A549 (cell line): Measurements from ENCODE around the gene KCNJ10. TPM values are rescaled to one million over a fixed set of nuclear protein-coding genes. Genes with fewer than 3 reads are reported as not detected.

Source experiments
- ATAC-seq, 2 experiments: fragments of 200-7000 bp in 1 of 2; fragments of >200 bp in 1 of 2; cut with Nextera tagmentation in 1 of 2; cut with Tn5 transposase in 1 of 2; 3 replicates each; pipeline versions ENCODE4 v1.8.0 to v1.9.1; 2018 to 2020; ENCODE audit warnings: mild to moderate bottlenecking in 1 of 2, moderate library complexity in 1 of 2
- CTCF ChIA-PET: fragments of 300-600 bp; sonication (Branson Sonifier 250); formaldehyde crosslinking; extraction: SDS; loops from one replicate; lab custom pipeline; 2021; ENCODE audit warnings: antibody characterized with exemption, inconsistent platforms; lab: Yijun Ruan, JAX
- POLR2A ChIA-PET: fragments of 350-600 bp; formaldehyde crosslinking; extraction: SDS; loops from one replicate; lab custom pipeline; 2021; ENCODE audit warnings: antibody characterized with exemption, inconsistent platforms; lab: Yijun Ruan, JAX
- DNase-seq, 2 experiments: peaks; one replicate each; pipeline versions ENCODE4 v3.0.0 to v3.0.0-alpha.2; 2011 to 2016; ENCODE audit warnings: low read depth in 1 of 2, low spot score in 1 of 2
- FAIRE-seq: peaks from 2 replicates; lab custom pipeline; 2011; peaks lifted over from hg19 to GRCh38; lab: Jason Lieb, UNC
- H3K27ac ChIP-seq, 2 experiments: fragments of >200 bp; sonication (Bioruptor Twin); formaldehyde crosslinking; 3 replicates each; pipeline ENCODE4 v1.5.1; 2016 to 2017
- H3K4me1 ChIP-seq: fragments of >200 bp; sonication (Bioruptor Twin); formaldehyde crosslinking; 3 replicates; pipeline ENCODE4 v1.6.1; 2016
- H3K4me2 ChIP-seq: fragments of >200 bp; sonication (Bioruptor Twin); formaldehyde crosslinking; 3 replicates; pipeline ENCODE4 v1.6.1; 2016
- H3K4me3 ChIP-seq: fragments of >200 bp; sonication (Bioruptor Twin); formaldehyde crosslinking; 3 replicates; pipeline ENCODE4 v1.5.1; 2016
- H3K9me3 ChIP-seq: fragments of >200 bp; sonication (Bioruptor Twin); formaldehyde crosslinking; 3 replicates; pipeline ENCODE4 v1.6.1; 2016
- BHLHE40 ChIP-seq: IDR thresholded peaks from 2 replicates; pipeline ENCODE4 v1.6.1; 2012; ENCODE audit warnings: low read depth, low read length, inconsistent platforms
- CHD2 ChIP-seq: fragments of 150-350 bp; IDR thresholded peaks from 2 replicates; pipeline ENCODE4 v1.6.1; 2014; ENCODE audit warnings: low read length; ENCODE audit not compliant: partially characterized antibody
- CHD4 ChIP-seq: fragments of 200-600 bp; sonication (generic); IDR thresholded peaks from 2 replicates; pipeline ENCODE4 v1.6.1; 2016; ENCODE audit warnings: antibody characterized with exemption, mild to moderate bottlenecking, borderline replicate concordance
- EHMT2 ChIP-seq: fragments of 200-600 bp; sonication (generic); IDR thresholded peaks from 2 replicates; pipeline ENCODE4 v1.6.1; 2016; ENCODE audit warnings: antibody characterized with exemption, low read depth, mild to moderate bottlenecking, moderate library complexity
- ELK1 ChIP-seq: fragments of 150-350 bp; IDR thresholded peaks from 2 replicates; pipeline ENCODE4 v1.6.1; 2014; ENCODE audit warnings: low read depth, mild to moderate bottlenecking, low read length
- EP300 ChIP-seq, 2 experiments: fragments of >200 bp; sonication (Bioruptor Twin); formaldehyde crosslinking; IDR thresholded peaks; 2 replicates in 1 of 2; 3 replicates in 1 of 2; pipeline ENCODE4 v1.6.1; 2016 to 2017
- FOSB ChIP-seq: fragments of 250-450 bp; sonication (Bioruptor Pico); IDR thresholded peaks from 2 replicates; pipeline ENCODE4 v1.5.0; 2020; ENCODE audit warnings: mild to moderate bottlenecking, moderate library complexity
- HDAC2 ChIP-seq: fragments of 200-600 bp; sonication (generic); IDR thresholded peaks from 2 replicates; pipeline ENCODE4 v1.6.1; 2016
- HMGXB4 ChIP-seq: fragments of 250-450 bp; sonication (Bioruptor Pico); IDR thresholded peaks from 2 replicates; pipeline ENCODE4 v1.5.0; 2021; ENCODE audit warnings: mild to moderate bottlenecking, moderate library complexity, borderline replicate concordance
- MAFK ChIP-seq: fragments of 450-650 bp; IDR thresholded peaks from 2 replicates; pipeline ENCODE4 v1.6.1; 2014; ENCODE audit not compliant: partially characterized antibody
- NFE2L2 ChIP-seq: fragments of 150-350 bp; conservative IDR thresholded peaks from 2 replicates; pipeline ENCODE4 v1.6.1; 2014; ENCODE audit warnings: low read length
- NPAS2 ChIP-seq: fragments of 250-450 bp; sonication (Bioruptor Pico); IDR thresholded peaks from 2 replicates; pipeline ENCODE4 v1.8.0; 2022; ENCODE audit warnings: mild to moderate bottlenecking, moderate library complexity, borderline replicate concordance
- NR3C1 ChIP-seq: fragments of >200 bp; sonication (Bioruptor Twin); formaldehyde crosslinking; IDR thresholded peaks from 3 replicates; pipeline ENCODE4 v1.6.1; 2017
- POLR2A ChIP-seq: IDR thresholded peaks from 2 replicates; pipeline ENCODE4 v1.6.1; 2012; ENCODE audit warnings: mild to moderate bottlenecking, low read length
- POLR2AphosphoS2 ChIP-seq: conservative IDR thresholded peaks from 2 replicates; pipeline ENCODE4 v1.6.1; 2012; ENCODE audit warnings: low read length, improper control_type of control experiment, inconsistent platforms
- RARB ChIP-seq: fragments of 250-450 bp; sonication (Bioruptor Pico); IDR thresholded peaks from 2 replicates; pipeline ENCODE4 v1.8.0; 2021; ENCODE audit warnings: mild to moderate bottlenecking, moderate library complexity
- SREBF2 ChIP-seq: fragments of 450-650 bp; IDR thresholded peaks from 2 replicates; pipeline ENCODE4 v1.6.1; 2014; ENCODE audit warnings: mild to moderate bottlenecking, moderate library complexity
- USF2 ChIP-seq: fragments of 450-650 bp; IDR thresholded peaks from 2 replicates; pipeline ENCODE4 v1.6.1; 2014; ENCODE audit warnings: antibody characterized with exemption
- ZSCAN20 ChIP-seq: fragments of 250-450 bp; sonication (Bioruptor Pico); IDR thresholded peaks from 2 replicates; pipeline ENCODE4 v1.8.0; 2022; ENCODE audit warnings: mild to moderate bottlenecking, moderate library complexity
- WGBS: methylation state at CpG from one replicate; pipeline ENCODE4 v1.1.6; 2017; ENCODE audit errors: missing lambda C conversion rate; 5-methylcytosine and 5-hydroxymethylcytosine counted together
- polyA plus RNA-seq, 4 experiments: library from polyadenylated mRNA; depleted of rRNA in 3 of 4; stranded (reverse); fragments of >200 nt; fragmentation: RNase III in 1 of 4; extraction: RNeasy Plus Mini Kit Qiagen cat#74134 plus additional on column Dnase treatment in 1 of 4; gene quantifications; 2 replicates in 3 of 4; 3 replicates in 1 of 4; pipeline ENCODE4 v1.2.3, GENCODE V29; 2011 to 2017

KCNJ10 gene
- polyA plus RNA-seq, 2 of the 4 experiments (the other 2 are of a cell fraction) = 0.05 TPM; not detected in 1

DNA sequence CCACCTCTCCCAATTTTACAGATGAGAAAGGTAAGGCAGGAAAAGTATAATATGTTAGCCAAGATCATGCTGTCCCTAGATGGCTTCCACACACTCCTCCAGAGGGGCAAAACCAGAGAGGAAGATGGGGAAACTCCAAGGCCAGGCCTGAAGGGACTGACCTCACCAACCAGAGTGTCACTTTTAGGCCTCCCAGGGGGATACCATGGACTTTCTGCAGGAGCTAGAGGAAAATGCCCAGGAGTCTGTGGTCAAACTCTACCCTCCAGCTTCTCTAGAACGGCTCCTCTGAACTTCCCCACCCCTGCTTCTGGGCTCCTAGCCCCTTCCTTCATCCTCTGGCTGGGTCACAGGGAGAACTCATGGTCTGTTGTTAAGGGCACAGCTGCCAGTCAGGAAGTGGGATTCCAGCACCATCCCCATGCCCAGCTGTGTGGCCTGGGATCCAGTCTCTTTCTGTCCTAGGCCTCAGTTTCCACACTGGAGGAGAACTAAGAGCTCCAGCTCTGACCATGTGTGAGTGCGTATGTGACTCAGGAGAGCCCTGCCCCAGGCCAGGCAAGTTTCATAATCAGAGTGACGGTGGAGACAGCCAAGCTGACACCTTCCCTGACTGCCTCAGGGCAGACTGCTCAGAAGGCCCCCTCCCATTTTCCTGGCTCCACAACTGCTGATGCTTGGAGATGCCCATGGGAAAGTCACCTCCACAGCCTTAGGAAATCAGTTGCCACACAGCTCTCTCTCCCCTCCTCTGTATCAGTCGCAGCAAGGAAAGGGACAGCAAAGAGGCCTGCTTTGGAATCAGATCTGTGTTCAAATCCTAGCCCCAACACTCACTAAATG lies 26.5 kb upstream of the KCNJ10 start:
- ChIA-PET POLR2A (no interaction called here), CTCF (interaction anchor here (0.5 to 6.0 kb wide), 12 partner anchors 9 to 196 kb away, joined by 3 to 80 read pairs (median 5); partner anchors contain the start of gene KCNJ9)
- Histone ChIP-seq H3K9me3 (no peaks in the 10 kb centered on the region), H3K4me3 (no peak overlapping the region), H3K4me2 (no peak overlapping the region), H3K27ac (no peak overlapping the region), H3K4me1 (peaks cover 22% of the 10 kb centered on the region)
- DNase-seq = no peak
- FAIRE-seq = no peak
- no peak for ATAC-seq
- 91% methylated on average over 4 of the region's 4 CpGs for WGBS
- TF ChIP-seq EHMT2 = no peak
- TF ChIP-seq USF2 = no peak
- TF ChIP-seq POLR2AphosphoS2 = no peak
- no peak for TF ChIP-seq CHD2
- TF ChIP-seq NR3C1 = no peak
- TF ChIP-seq ZSCAN20 (CRISPR knock-in tag) = no peak

DNA sequence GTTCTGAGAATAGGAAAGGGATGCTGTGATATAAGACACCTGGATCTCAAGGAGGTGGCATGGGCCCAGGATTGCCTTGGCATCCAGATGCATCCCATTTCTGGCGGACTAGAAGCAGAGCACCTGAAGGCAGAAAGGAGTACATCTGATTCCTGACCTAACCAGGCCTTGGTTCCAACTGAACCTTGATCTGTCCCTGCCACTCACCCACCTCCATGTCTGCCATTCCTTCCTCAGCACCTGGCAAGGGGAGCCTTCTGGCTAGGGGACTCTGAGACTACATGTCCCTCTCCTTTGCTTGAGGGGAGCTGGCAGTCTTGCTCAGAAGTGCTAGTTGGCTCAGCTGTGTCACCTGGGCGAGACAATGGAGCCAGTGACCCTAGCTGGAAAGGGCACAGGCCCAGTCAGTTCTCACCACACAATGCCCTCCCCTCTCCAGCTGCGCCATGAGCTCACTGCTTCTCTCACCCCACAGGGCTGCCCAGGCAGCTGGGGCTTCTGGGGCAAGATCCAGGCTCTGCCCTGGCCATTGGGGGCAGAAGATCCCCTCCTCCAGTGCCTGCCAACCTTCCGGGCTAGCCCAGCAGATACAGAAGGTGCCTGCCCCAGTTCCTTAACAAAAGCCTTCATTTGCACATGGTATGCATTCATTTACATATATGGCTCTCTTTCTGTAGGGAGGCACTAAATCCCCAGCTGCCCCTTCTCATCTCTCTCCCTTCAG lies 25.6 kb upstream of the KCNJ10 start:
- Histone ChIP-seq H3K4me3 (no peak overlapping the region), H3K9me3 (no peaks in the 10 kb centered on the region), H3K27ac (no peak overlapping the region), H3K4me2 (no peak overlapping the region), H3K4me1 (peaks cover 17% of the 10 kb centered on the region; the same call in 2 of the 3 replicates)
- WGBS = 91% methylated on average over 4 of the region's 4 CpGs
- ATAC-seq = no peak
- TF ChIP-seq CHD2 = no peak
- TF ChIP-seq CHD4 = no peak
- FAIRE-seq = no peak
- ChIA-PET CTCF (interaction anchor here (0.7 to 6.0 kb wide), 10 partner anchors 9 to 157 kb away, joined by 3 to 80 read pairs (median 5); partner anchors contain the start of gene KCNJ9), POLR2A (no interaction called here)
- DNase-seq = no peak

GRCh38 chr1:160094806-160095205 lies 24.8 kb upstream of the KCNJ10 start:
- Histone ChIP-seq H3K4me3 (no peak overlapping the region), H3K9me3 (no peaks in the 10 kb centered on the region), H3K4me1 (peaks cover 17% of the 10 kb centered on the region; the same call in 2 of the 3 replicates), H3K4me2 (no peak overlapping the region), H3K27ac (no peak overlapping the region)
- no peak for ATAC-seq
- TF ChIP-seq HDAC2 (no peak), BHLHE40 (no peak), FOSB (no peak)
- ChIA-PET POLR2A (no interaction called here), CTCF (interaction anchor here (1.4 to 6.0 kb wide), 4 partner anchors 8 to 99 kb away, joined by 4 to 80 read pairs (median 12); no protein-coding TSS in a partner anchor)
- no peak for DNase-seq
- WGBS = 89% methylated on average over 11 of the region's 14 CpGs
- no peak for FAIRE-seq

DNA sequence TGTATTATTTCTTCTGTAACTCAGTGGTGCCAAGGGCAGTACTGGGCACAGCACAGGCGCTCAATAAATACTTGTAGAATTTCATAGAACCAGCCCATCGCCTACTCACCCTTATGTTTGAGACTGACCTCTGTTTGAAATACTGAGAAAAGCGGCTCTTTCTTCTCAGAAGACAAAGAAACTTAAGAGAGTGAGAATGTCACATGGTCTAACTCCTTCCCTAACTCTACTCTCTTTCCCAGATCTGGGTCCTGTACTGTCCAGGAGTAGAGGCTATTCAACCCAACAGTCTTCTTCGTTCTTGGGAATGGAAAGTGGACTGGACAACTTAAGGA lies 24.3 kb upstream of the KCNJ10 start:
- ChIA-PET CTCF (interaction anchor here (0.8 to 6.0 kb wide), 7 partner anchors 8 to 197 kb away, joined by 3 to 80 read pairs (median 5); no protein-coding TSS in a partner anchor), POLR2A (no interaction called here)
- FAIRE-seq = no peak
- Histone ChIP-seq H3K4me1 (peaks cover 13% of the 10 kb centered on the region; the same call in 2 of the 3 replicates), H3K4me3 (no peak overlapping the region), H3K9me3 (no peaks in the 10 kb centered on the region), H3K27ac (no peak overlapping the region)
- ATAC-seq = no peak
- WGBS = 92% methylated on average over 4 of the region's 4 CpGs
- no peak for TF ChIP-seq RARB (CRISPR knock-in tag)
- no peak for TF ChIP-seq NFE2L2
- no peak for TF ChIP-seq ELK1
- no peak for TF ChIP-seq MAFK
- TF ChIP-seq POLR2A = no peak
- TF ChIP-seq EHMT2 = no peak
- no peak for TF ChIP-seq NPAS2 (CRISPR knock-in tag)
- no peak for TF ChIP-seq SREBF2
- no peak for TF ChIP-seq HMGXB4 (CRISPR knock-in tag)
- no peak for TF ChIP-seq EP300 (IDR thresholded peaks at IDR 0.05)
- TF ChIP-seq, all 56 proteins: peak for 0
- DNase-seq = no peak
- no peak overlapping the region for H3K4me2 ChIP-seq
